SW 1271 (cell line): Measurements from ENCODE around the gene EVA1B.
A peak's percentile ranks its signal among the peaks of the same experiment; 100 is the strongest.

Experiments used
- DNase-seq, 2 experiments: peaks; one replicate each; lab custom pipeline; 2025; lab: John Stamatoyannopoulos, UW

The EVA1B gene

DNA sequence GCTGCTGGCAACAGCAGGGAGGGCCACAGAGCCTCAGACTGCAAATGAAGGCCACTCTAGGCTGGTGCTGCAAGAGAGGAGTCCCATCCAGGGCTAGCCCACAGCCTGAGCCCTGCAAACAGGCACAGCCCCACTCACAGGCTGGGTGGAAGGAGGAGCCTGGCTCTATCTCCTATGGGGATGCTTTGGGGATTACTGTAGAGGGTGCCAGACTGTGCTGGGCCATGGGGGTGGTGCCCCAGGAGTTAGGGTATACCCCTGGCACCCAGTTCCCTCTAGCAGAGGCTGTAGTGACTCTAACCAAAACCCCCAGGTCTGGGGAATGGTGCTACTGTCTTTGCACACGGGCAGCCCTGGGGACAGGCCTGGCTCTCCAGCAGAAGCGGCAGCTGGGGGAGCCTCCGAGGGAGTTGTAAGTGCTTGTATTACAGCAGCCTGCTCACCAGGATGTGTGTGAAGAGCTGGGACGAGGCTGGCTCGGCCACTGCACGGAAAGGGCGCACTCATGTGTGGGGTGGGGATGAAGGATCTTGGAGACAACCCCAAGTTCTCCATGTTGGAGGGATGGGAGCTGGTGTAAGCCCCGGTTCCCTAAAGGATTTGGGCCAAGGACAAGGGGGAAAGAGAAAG is 23.4 kb upstream of the EVA1B start:
- no peak for DNase-seq

DNA sequence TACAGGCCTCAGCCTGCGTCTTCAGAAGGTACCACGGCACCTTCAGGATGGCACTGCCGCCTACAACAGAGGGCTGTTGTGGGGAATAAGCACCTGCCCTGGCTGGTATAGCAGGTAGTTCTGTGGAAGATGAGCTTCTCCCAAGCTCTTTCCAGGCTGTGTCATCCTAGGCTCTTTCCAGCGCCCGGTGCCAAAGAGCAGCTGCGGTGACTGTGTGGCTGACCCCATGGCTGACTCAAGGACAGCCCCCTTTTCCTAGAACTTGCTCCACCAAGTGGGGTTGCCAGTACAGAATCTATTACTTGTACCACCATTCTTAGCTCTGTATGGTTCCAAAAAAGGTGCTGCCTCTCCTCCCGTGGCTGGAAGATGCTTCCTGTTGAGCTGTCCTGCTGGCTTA is 21.9 kb upstream of the EVA1B start:
- DNase-seq: no peak

DNA sequence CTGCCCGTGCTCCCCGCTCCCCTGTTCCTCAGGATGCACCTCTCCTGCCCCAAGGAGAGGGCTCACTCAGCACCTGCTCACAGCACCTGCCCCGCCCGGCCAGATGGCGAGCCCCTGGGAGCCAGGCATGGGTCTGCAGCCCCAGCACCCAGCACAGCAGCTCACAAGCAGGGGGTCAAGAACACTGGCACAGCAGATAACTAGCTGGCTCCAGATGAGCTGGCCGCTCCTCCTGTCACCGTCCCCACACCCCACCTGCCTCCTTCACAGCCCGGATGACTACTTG is 20.9 kb upstream of the EVA1B start:
- DNase-seq: no peak

DNA sequence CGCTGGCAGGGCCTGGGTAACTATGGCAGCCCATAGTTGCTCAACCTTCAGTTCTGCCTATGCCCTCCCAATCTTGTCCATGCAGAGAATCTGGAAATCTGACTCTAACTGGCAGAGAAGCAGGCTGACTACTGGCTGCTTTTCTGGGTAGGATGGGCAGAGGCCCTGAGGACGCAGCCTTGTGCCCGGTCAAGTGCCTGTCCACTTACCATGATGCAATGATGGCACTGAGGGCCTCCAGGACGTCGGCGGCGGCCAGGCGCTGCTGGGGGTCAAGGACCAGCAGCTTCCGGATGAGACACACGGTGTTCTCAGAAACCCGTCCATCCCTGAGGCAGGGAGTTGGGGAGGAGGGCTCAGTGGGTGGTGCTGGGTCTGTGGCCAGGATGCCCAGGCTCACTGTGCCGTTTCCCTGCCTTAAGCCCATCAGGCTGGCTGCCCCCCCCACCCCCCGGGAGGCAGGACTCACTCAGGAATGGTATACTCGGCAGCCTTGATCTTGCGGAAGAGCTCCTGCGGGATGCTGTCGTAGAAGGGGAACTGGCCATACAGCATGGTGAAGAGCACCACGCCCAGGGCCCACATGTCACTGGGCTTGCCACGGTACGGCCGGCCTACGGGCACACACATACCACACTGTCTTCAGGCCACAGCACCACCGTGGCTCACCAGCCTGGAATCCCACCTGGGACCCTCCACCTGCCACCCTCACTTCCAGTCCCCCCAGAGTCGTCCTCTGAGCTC is 20.4 kb upstream of the EVA1B start:
- DNase-seq: no peak

DNA sequence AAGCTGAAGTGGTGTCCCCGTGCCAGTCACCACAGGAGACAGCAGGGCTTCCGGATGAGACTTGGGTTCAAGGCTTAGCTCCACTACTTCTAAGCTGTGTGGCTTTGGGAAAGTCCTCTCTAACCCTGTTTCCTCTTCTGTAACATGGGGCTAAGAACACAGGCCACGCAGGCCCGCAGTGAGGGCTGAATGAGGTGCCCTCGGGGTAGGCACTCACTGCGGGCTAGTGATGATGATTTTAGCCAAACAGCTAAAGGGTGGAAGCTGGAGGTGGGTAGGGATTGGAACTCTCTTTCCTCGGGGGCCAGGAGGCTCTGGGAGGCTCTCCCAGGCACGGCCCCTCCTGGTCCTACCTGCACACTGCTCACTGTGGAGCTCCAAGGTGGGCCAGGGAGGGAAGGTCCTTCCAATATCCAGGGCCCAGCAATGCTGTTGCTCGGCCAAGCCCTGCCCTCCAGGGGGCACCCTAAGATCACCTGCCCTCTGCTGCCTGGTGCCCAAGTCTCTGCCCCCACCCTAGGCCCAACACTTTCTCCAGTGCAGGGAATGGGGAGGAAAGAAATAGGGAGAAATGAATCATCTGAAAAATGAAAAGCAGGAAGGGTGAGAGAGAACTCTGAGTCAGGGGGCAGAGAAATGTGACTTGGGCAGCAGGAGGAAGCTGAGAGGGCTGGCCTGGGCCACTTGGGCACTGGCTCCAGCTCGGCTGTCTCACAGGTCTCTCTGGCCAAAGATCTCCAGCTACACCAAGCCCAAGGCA is 19.2 kb upstream of the EVA1B start:
- peak; percentile 44 to 46 for DNase-seq

DNA sequence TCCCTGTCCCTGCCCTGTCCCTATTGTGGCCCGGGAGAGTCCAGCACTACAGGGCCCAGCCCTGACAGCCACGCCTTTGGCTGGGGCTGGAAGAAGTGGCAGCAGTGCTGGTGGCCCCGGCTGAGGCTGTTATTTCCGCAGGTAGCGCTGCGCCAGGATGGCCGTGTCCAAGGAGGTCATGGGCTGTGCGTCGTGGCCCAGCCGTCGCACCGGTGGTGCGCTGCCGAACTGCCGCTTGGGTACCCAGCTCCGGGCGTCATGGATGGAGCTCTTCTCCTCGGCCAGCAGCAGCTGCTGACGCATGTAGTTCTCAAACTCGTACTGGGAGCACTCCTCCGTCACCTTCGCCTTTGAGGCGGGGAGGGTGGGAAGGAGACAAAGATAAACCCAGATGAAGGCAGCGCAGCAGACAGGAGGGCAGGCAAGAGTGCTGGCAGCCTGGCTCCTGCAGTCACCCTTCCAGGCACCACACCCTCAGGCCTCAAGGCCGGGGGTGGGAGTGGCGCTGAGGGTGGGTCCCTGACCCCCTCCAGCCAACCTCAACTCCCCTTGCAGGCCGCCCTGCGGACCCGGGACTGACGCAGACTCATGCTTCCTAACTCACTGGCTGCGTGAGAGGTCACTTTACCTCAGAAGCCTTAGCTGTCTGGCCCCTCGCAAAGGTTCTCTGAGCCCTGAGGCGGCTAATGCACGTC is 18.3 kb upstream of the EVA1B start:
- DNase-seq: no peak

DNA sequence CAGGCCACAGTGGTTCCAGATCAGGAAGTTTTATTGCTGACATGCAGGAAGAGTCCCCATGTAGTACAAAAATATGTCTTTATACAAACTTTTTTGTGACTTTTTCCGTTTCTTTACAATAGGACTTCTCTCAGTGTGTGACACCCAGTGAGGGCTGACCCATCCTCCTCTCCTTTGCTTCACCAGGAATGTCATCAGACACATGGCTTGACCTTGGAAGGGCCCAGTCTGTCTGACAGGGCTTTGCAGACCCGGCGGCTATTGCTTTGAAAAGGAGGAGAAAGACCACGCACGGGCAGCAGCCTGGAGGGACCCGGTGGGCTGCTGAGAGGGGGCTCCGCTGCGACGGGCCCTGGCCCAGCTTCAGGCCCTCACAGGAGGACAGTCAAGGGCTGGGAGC is 16.2 kb upstream of the EVA1B start:
- no peak for DNase-seq

DNA sequence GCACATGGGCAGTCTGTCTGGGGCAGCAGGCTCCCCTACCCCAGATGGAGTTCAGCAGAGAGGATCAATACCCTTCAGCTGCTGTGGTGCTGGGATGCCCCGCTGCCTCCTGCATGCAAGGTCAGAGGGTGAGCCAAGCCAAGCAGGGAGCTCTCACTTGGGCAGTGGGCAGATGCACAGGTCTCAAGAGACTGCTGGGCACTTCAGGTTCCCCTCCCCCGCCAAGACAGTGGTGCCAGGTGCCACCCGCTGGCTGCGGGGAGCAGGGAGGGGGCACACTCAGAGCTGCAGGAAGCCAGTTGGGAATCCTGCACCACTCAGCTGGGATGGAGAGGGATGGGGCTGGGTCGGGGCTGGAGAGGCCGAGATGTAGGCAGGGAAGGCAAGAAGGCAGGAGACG is 15.8 kb upstream of the EVA1B start:
- DNase-seq: no peak

DNA sequence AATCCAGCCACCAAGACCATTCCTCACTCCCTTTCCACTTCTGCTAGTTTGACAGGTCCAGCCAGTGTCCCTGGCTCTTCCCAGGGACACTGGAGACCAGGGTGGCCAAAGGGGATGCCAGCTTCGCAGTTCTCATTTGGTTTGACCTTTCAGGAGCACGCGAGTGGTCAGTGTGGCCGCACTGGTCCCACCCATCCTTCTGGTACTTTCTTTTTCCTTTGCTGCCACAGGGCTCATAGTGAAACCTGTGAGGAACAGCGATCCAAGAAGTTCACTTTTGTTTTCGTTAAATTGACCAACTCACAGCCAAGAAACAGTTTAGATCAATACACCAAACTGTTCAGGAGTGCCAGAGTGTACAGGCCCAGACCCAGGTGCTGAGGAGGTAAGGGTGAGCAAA is 14.4 kb upstream of the EVA1B start:
- no peak for DNase-seq

DNA sequence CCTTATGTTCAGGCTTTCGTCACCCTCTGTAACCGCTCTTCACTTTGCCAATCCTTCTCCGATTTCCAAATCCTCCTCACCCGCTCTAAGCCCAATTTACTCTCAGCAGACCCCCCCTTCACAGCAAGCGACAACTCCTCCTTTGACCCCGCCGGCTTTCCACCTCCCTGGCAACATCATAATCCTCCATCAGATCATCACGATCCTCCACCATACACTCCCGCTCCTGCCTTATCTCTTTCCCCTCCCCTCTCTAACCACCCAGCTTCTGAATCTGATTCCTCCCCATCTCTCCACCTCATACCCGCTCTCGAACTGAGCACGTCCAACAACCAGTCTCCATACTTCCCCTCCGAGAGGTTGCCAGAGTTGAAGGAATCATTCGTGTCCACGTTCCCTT is 7.5 kb upstream of the EVA1B start:
- no peak for DNase-seq

DNA sequence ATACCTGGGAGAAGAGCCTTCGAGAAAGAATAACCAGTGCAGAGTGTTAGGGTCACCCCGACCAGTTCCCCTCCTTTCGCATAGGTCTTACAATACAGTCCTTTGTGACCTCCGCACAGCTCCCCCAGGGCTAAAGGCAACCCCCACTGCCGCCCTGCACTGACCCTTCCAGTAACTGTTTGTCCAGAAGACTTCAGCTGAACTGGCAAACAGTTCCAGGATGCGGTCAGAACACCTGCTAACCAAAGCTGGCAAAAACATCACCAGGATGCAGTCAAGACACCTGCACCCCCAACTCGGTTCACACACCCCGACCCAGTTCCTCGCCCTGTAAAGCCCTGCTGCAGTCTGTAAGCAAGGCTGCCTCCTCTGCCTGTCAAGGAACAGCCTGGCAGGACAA is 6.4 kb upstream of the EVA1B start:
- DNase-seq: no peak

DNA sequence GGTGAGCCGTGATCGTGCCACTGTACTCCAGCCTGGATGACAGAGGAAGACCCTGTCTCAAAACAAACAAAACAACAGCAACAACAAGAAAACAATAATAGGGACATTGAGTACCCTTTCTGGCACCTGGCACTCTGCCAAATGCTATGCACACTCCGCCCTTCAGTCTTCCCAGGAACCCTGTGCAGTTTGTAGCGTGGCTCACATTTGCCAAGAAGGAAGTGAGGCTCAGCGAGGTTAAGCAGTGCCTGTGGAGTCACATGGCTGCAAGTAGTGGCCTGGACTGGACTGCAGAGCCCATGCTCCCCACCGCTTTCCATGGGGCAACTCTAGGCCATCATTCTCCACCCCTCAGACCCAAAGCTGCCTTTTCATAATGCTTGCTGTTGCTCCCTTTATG is 5.3 kb upstream of the EVA1B start:
- no peak for DNase-seq

DNA sequence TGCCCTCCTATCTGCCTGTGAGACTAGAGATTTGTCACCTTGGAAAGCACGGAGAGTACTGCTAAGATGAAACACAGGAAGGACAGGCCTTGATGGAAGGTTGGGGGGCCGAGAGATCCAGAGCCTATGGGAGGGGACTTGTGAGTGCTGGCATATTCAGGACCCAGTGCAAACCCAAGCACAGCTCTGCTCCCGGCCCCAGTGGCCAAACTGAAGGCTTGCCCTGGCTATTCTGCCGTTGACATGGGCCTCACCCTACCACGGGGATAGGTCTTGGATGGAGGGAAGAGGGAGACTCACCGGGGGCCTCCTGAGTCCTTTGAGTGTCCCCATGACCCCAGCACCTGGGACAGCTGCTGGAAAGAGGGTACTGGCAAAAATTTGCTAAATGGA is 4.6 kb upstream of the EVA1B start:
- DNase-seq: no peak

DNA sequence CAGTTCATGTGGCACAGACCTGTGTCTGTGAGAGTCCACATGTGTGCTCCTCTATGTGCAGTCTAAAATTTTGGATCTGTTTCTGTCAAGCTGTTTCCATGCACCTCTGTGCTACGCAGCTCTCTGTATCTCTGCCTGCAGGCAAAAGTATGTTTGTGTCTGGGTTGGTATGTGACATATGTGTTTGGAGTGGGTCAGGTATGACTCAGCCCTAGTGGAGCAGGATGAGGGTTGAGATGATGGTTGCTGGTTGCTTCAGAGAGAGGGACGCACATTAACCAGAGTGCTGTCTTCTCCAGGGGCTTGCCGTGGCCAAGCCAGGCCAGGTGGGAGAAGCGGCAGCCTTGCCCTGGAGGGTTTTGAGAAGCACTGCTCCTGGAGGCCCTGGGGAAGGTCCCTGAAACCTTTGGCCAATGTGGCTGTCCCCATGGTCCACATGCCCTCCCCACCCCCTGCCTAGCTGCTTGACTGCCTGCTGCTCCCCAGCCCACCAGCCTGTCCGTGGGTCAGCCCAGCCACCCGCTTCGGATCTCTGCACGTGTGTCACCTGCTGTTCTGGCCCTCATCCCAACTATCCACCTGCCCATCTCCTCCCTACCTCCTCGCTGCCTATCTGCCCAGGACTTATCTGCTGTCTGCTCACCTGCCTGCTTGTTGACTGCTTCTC is 4.1 kb upstream of the EVA1B start:
- no peak for DNase-seq

DNA sequence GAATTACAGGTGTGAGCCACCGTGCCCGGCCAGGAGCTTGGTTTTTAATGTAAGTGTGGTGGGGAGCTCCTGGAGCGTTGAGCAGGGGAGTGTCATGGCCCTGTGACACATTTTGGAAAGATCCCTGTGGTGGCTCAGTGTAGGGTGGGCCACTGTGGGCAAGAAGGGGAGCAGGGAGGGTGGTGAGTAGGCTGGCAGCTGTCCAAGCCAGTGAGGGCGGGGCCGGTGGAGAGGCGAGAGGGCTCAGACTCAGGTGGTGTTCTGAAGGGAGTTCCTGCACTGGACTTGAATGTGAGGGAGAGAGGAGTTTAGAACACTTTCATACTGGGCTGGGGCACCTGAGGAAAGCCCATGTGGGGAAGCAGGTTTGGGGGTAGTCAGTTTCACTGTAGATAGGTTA is 3.1 kb upstream of the EVA1B start:
- DNase-seq: no peak

DNA sequence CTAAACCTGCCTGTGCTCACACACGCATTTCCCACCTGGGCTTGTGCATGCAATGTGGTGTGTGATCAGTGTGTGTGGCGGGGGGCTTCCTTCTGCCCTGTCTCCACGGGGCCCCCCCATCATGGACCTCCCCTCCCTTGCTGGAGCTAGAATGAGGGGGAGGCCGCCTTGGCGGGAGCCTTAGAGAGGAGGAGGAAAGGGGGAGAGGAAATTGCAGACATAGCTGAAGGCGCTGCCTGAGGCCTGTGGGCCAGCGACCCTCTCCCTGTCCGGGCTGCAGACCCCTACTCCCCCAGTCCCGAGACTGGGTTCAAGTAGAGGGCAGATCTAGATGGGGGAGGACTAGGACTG is 883 bp upstream of the EVA1B start:
- DNase-seq: no peak

DNA sequence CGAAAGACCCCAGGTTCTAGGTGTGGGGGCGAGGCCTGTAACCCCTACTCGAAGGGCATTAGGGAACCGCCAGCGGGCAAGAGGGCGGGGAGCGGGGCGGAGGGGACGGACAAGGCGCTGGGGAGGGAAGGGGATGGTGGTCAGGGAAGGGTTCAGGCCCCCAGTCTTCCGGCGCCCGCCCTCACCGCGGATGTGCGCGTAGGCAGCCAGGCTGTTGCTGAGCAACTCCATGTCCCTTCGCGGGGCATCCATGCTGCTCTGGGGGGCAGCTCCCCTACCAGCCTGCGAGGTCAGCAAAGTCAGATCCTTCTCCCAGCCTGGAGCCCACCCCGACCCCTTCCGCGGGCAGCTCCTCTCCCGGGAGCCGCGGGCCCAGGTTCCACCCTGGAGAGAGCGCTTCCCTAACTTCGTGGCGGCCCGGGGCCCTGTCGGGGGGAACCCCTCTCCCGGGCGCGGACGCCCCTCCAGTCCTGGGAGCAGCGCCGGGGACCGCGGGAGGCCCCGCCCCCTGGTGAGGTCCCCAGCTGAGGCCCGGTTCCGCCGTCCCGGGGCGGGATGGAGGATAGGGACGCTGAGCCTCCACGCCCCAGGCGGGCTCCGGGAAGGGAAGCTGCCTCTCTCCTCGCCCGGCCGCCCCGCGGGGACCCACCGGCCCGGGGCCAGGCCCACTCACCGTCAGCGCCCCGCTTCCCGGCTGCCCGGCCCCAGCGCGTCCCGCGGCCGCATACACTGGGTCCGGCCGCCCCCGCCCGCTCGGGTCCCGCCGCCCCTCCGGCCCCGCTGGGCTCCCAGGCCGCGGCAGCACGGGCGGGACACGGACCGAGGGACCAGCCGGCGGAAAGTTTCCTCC is 434 bp downstream of the EVA1B start:
- no peak for DNase-seq

DNA sequence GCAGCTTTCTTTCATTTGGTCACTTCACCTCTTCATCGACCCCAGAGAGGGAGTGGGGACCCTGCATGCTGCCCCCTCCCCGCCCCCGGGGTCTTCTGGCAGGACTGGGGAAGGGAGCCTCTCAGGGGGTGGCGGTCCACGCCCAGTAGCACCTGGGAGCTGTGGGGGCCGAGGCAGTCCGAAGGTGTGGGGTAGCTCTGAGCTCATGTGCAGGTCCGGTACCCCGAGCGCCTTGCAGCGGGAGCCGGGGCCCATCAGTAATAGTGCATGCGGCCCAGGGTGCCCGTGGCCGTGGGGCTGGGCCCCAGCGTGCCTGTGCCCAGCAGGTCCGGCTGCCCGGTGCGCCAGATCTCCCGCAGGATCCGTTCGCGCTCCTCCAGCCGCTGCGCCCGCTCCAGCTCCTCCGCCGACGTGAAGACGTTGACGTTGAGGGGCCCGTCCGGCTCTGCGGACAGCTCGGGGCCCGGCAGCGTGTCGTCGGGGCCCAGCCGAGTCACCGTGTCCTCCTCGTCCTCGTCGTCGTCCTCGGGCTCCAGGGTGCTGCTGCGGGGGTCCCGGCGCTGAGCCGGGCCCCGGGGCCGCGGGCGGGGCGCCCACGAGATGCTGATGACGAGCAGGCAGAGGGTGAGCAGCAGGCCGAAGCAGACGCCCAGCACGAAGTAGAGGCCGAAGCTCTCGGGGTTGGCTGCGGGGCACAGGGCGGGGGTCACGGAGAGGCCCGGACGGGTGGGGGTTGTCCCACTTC is 1.2 kb downstream of the EVA1B start:
- no peak for DNase-seq

DNA sequence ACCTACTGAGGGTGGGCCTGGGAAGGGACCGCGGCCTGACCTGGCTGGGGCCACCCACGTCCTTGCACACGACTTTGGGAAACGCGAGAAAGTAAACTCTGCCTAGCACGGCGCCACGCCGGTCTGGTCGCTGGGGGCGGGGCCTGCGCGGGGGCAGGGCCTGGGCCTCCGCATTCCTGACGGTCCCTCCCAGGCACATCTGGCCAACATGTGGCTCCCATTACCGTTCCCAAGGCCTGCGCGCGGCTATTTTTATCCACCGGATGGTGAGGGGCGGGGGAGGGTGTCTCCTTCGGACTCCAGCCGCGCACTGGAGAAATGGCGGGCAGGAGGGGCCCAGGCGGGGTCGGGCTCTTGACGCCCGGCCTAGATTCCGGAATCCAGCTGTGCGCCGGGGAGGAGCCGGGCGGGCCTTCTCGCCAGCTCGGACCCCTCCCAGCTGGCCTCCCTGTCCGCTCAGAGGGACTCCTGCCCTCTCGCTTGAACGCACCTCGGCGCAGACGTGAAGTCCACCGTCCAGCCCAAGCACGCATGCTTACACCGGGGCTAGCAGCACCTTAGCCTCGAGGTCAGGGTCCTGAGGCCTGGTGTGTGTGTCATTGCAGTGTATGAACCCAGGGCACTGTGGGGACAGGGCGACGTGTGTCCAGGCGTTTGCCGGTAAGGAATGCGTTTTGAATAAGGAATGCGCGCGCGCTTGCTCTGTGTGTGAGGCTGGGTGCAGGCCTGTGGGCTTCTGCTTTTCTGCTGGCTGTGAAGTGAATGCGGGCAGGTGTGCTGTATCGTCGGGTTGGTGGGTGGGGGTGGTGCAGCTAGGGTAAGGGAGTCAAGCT is 2.1 kb downstream of the EVA1B start:
- DNase-seq: no peak

DNA sequence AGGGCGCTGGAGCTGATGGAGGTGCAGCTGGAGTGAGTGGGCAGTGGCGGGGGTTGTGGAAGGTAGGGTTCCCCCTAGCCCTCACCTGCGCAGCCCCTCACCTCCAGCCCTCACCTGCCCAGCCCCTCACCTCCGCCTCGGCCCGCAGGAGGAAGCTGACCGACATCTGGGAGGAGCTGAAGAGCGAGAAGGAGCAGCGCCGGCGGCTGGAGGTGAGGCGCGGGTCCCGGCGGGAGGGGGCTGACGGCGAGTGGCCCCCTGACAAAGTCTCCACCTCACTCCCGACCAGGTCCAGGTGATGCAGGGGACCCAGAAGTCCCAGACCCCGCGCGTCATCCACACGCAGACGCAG is 2.7 kb downstream of the EVA1B start:
- DNase-seq: no peak
